ENCODE measurements around the gene ASTN2.

ASTN2 gene

GRCh38 chr9:117164512-117164911, 250.3 kb downstream of the ASTN2 start:
- H3K4me3 ChIP-seq (ENCODE audit: low read depth, low read length), result no peak overlapping the region
- no peak for TF ChIP-seq CTCF (IDR thresholded peaks at IDR 0.05; ENCODE audit: low read depth, low read length)

GRCh38 chr9:117160254-117160653, 254.6 kb downstream of the ASTN2 start:
- H3K4me3 ChIP-seq (ENCODE audit: low read depth, low read length), result no peak overlapping the region
- no peak for TF ChIP-seq CTCF (IDR thresholded peaks at IDR 0.05; ENCODE audit: low read depth, low read length)

GRCh38 chr9:117156771-117157535, 257.9 kb downstream of the ASTN2 start:
- H3K4me3 ChIP-seq (ENCODE audit: low read depth, low read length), result no peak overlapping the region
- TF ChIP-seq CTCF (IDR thresholded peaks at IDR 0.05; ENCODE audit: low read depth, low read length), result no peak

- no peak overlapping the region for H3K4me3 ChIP-seq (ENCODE audit: low read depth, low read length)
- no peak for TF ChIP-seq CTCF (IDR thresholded peaks at IDR 0.05; ENCODE audit: low read depth, low read length)
These were observed 258.6 kb downstream of the ASTN2 start for GRCh38 chr9:117156144-117156688.

- no peak for TF ChIP-seq CTCF (IDR thresholded peaks at IDR 0.05; ENCODE audit: low read depth, low read length)
- H3K4me3 ChIP-seq (ENCODE audit: low read depth, low read length), result no peak overlapping the region
These were observed 261.8 kb downstream of the ASTN2 start for GRCh38 chr9:117153021-117153420.

- TF ChIP-seq CTCF (IDR thresholded peaks at IDR 0.05; ENCODE audit: low read depth, low read length), result no peak
These were observed 263.1 kb downstream of the ASTN2 start for GRCh38 chr9:117151716-117152115.

GRCh38 chr9:117149996-117150395, 264.9 kb downstream of the ASTN2 start:
- no peak overlapping the region for H3K4me3 ChIP-seq (ENCODE audit: low read depth, low read length)
- TF ChIP-seq CTCF (IDR thresholded peaks at IDR 0.05; ENCODE audit: low read depth, low read length), result no peak

More at GRCh38 chr9:117151716-117152115, 263.1 kb downstream of the ASTN2 start:
- H3K4me3 ChIP-seq (ENCODE audit: low read depth, low read length), result no peak overlapping the region
